ENCODE data around the gene SLC29A3. TPM values are rescaled to one million over a fixed set of nuclear protein-coding genes. Genes with fewer than 3 reads are reported as not detected.

SLC29A3 gene
- polyA plus RNA-seq, 3 donors: 7.7 to 9.2 (median 8.7) TPM

GRCh38 chr10:71281646-71282322, 37.3 kb upstream of the SLC29A3 start:
- DNase-seq: no peak

- DNase-seq: no peak
Measured at GRCh38 chr10:71282323-71282680, 36.8 kb upstream of the SLC29A3 start.

GRCh38 chr10:71283410-71283809, 35.6 kb upstream of the SLC29A3 start:
- DNase-seq: no peak

- no peak for DNase-seq
Measured at GRCh38 chr10:71283876-71284275, 35.2 kb upstream of the SLC29A3 start.

- no peak for DNase-seq
Measured at GRCh38 chr10:71284544-71285179, 34.4 kb upstream of the SLC29A3 start.

- no peak for DNase-seq
Measured at GRCh38 chr10:71285180-71285545, 33.9 kb upstream of the SLC29A3 start.

- DNase-seq: no peak
Measured at GRCh38 chr10:71285986-71286385, 33.1 kb upstream of the SLC29A3 start.

- DNase-seq: no peak
Measured at GRCh38 chr10:71286521-71287294, 32.4 kb upstream of the SLC29A3 start.

GRCh38 chr10:71287456-71287855, 31.6 kb upstream of the SLC29A3 start:
- DNase-seq: no peak

GRCh38 chr10:71288461-71288860, 30.6 kb upstream of the SLC29A3 start:
- DNase-seq: no peak

GRCh38 chr10:71289421-71290130, 29.5 kb upstream of the SLC29A3 start:
- DNase-seq: no peak

GRCh38 chr10:71290331-71290730, 28.7 kb upstream of the SLC29A3 start:
- DNase-seq: no peak

GRCh38 chr10:71290806-71291527, 28.1 kb upstream of the SLC29A3 start:
- no peak for DNase-seq

GRCh38 chr10:71291528-71291900, 27.5 kb upstream of the SLC29A3 start:
- DNase-seq: no peak

- no peak for DNase-seq
Measured at GRCh38 chr10:71292624-71293445, 26.2 kb upstream of the SLC29A3 start.

- DNase-seq: no peak
Measured at GRCh38 chr10:71293446-71294084, 25.5 kb upstream of the SLC29A3 start.

GRCh38 chr10:71294091-71294561, 24.9 kb upstream of the SLC29A3 start:
- no peak for DNase-seq

GRCh38 chr10:71294856-71295255, 24.2 kb upstream of the SLC29A3 start:
- DNase-seq: no peak

- no peak for DNase-seq
Measured at GRCh38 chr10:71295641-71296040, 23.4 kb upstream of the SLC29A3 start.

GRCh38 chr10:71296086-71296485, 23.0 kb upstream of the SLC29A3 start:
- DNase-seq: no peak

Measured in renal pelvis (tissue), 4 donors.